ENCODE measurements around the gene ANKLE1. TPM values are rescaled to one million over a fixed set of nuclear protein-coding genes. Genes with fewer than 3 reads are reported as not detected.

Gene ANKLE1
- total and polyA plus RNA-seq, 2 donors (not counting 3 experiments of a cell fraction or from before 2014, with no cell fraction given): 1.9 to 3.1 TPM

- dilution Hi-C loops (cut with MboI; ENCODE audit: extremely low pct_ligation_motif_present, low sequenced_read_pairs) (no loop called here), intact Hi-C loops (cut with micrococcal nuclease) (loop anchor here (1.0 kb wide), 2 partner anchors 21 to 194 kb away; no protein-coding TSS in a partner anchor)
- no peak overlapping the region for H3K27ac ChIP-seq (ENCODE audit: insufficient read depth, low read depth, low read length)
- H3K4me3 ChIP-seq (replicated peaks in 1 of 3; ENCODE audit: insufficient read depth in 1 of 3, low read depth in 1 of 3, low read length in 3 of 3): no peak overlapping the region
- H3K79me2 ChIP-seq (ENCODE audit: control insufficient read depth, insufficient read depth, low read length): no peaks in the 10 kb centered on the region
- H3K9ac ChIP-seq (replicated peaks; ENCODE audit: extremely low read depth, insufficient read depth, low read length): no peak overlapping the region
- peak; percentile 74 for DNase-seq (ENCODE audit: low read depth, low spot score)
- H4K20me1 ChIP-seq (replicated peaks; ENCODE audit: control insufficient read depth, extremely low read depth, insufficient read depth, low read length): no peaks in the 10 kb centered on the region
- no peak overlapping the region for H3K4me2 ChIP-seq (ENCODE audit: insufficient read depth, low read length)
- H3K9me3 ChIP-seq (replicated peaks; ENCODE audit: control insufficient read depth, insufficient read depth, low read length): no peaks in the 10 kb centered on the region
- peaks cover 13% of the 10 kb centered on the region for H3K4me1 ChIP-seq (ENCODE audit: control insufficient read depth, extremely low read depth, insufficient read depth, low read length)
- TF ChIP-seq EZH2 (IDR thresholded peaks at IDR 0.05; ENCODE audit: borderline replicate concordance, low read depth, low read length, severe bottlenecking): no peak
- peak; percentile 93 to 97 for TF ChIP-seq CTCF (IDR thresholded peaks at IDR 0.05; ENCODE audit: extremely low read depth in 1 of 2, insufficient read depth in 1 of 2, low read depth in 1 of 2, low read length in 2 of 2)
- TF ChIP-seq GATA2 (IDR thresholded peaks at IDR 0.05; ENCODE audit: insufficient read depth, insufficient read length, low read depth, low read length): no peak
- no peak for TF ChIP-seq MAX (IDR thresholded peaks at IDR 0.05; ENCODE audit: insufficient read depth, insufficient read length)
- no peak for TF ChIP-seq FOS (IDR thresholded peaks at IDR 0.05; ENCODE audit: borderline replicate concordance, insufficient read depth, low read length)
- BruUV-seq (replicated peaks): no TSS peak
- no peaks in the 10 kb centered on the region for H3K9me1 ChIP-seq (replicated peaks; ENCODE audit: control insufficient read depth, extremely low read depth, insufficient read depth, low read length)
- POLR2A ChIA-PET: no interaction called here
- peaks cover 0 to 21% of the 10 kb centered on the region in 2 experiments for H3K36me3 ChIP-seq (ENCODE audit: control insufficient read depth in 2 of 2, extremely low read depth in 1 of 2, insufficient read depth in 2 of 2, low read length in 2 of 2)
- CTCF ChIA-PET: interaction anchor here (0.6 to 3.1 kb wide), 14 partner anchors 10 to 192 kb away, joined by 3 to 28 read pairs (median 4); partner anchors contain the start of gene ANKLE1
- peak; percentile 83 for FAIRE-seq
- H2AFZ ChIP-seq (ENCODE audit: low read depth, low read length): no peak overlapping the region
- H3K27me3 ChIP-seq (ENCODE audit: control insufficient read depth in 2 of 2, insufficient read depth in 2 of 2, low read length in 2 of 2): no peaks in the 10 kb centered on the region
Measured at GRCh38 chr19:17260842-17261325, 20.8 kb upstream of the ANKLE1 start.
